Astrocyte of the cerebellum (primary cell): Measurements from ENCODE around the gene KRTDAP.

Experiments
- DNase-seq: peaks from one replicate; pipeline ENCODE4 v3.0.0-alpha.2; 2011; ENCODE audit warnings: low read depth
- H3K4me3 ChIP-seq: 2 replicates; pipeline ENCODE4 v1.5.1; 2011; ENCODE audit warnings: mild to moderate bottlenecking, low read depth, low read length, moderate library complexity
- in situ Hi-C: cut with HindIII; loops from 2 replicates; pipeline ENCODE4 v1.10.0; 2017; ENCODE audit warnings: low sequenced_read_pairs
- TF ChIP-seq, protein P1 (sequence below): IDR thresholded peaks from 2 replicates; pipeline ENCODE4 v1.5.1; 2012; ENCODE audit warnings: low read length, low read depth, moderate library complexity, mild to moderate bottlenecking; ENCODE audit errors: missing control alignments

Gene KRTDAP

DNA sequence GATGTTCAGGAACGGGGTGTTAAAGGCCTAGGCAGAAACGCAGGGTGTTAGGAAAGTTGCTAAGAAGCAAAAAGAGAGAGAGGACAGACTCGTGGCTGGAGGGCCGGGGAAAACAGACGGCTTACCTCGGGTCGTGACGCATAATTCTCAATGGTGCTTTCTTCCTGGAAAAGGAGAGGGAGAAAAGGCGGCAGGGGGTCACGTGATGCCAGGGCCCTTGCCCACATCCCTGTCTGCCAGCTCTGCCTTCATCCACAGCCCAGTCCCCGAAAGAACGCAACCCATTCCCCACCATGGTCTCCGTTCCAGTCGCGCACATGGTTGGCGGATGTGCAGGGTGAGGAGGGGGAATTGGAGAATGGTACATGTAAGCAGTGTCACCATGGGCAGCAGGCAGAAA, 1.6 kb downstream of the KRTDAP start:
- in situ Hi-C loops = loop anchor here (5.0 kb wide), 1 partner anchor 56 kb away; no protein-coding TSS in a partner anchor
- H3K4me3 ChIP-seq = no peak overlapping the region
- DNase-seq = no peak
- TF ChIP-seq, protein P1, sequence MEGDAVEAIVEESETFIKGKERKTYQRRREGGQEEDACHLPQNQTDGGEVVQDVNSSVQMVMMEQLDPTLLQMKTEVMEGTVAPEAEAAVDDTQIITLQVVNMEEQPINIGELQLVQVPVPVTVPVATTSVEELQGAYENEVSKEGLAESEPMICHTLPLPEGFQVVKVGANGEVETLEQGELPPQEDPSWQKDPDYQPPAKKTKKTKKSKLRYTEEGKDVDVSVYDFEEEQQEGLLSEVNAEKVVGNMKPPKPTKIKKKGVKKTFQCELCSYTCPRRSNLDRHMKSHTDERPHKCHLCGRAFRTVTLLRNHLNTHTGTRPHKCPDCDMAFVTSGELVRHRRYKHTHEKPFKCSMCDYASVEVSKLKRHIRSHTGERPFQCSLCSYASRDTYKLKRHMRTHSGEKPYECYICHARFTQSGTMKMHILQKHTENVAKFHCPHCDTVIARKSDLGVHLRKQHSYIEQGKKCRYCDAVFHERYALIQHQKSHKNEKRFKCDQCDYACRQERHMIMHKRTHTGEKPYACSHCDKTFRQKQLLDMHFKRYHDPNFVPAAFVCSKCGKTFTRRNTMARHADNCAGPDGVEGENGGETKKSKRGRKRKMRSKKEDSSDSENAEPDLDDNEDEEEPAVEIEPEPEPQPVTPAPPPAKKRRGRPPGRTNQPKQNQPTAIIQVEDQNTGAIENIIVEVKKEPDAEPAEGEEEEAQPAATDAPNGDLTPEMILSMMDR = no peak

DNA sequence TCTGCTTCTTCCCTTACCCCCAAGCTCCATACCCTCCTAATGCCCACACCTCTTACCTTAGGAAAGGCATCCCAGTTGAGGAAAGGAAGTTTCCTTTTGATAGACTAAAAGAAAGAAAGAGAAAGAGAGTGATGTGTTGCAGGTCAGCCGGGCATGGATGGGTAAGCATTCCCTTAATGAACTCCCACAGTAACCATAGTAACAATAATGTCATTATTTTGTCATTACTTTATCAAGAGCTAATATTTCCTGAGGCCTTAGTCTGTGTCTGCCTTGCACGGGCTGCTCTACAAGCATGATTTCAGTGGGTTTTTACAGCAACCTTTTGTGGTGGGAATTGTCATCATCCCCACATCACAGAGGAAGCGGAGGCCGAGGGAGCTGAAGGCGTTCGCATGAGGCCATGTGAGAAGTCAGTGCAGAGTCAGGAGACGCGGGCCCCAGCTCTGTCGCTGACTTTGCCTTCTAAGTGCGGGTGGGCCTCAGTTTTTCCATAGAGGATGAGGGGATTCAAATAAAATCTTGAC, 2.5 kb downstream of the KRTDAP start:
- no peak overlapping the region for H3K4me3 ChIP-seq
- DNase-seq = no peak
- in situ Hi-C loops = loop anchor here (5.0 kb wide), 1 partner anchor 55 kb away; no protein-coding TSS in a partner anchor
- TF ChIP-seq, protein P1 = no peak

DNA sequence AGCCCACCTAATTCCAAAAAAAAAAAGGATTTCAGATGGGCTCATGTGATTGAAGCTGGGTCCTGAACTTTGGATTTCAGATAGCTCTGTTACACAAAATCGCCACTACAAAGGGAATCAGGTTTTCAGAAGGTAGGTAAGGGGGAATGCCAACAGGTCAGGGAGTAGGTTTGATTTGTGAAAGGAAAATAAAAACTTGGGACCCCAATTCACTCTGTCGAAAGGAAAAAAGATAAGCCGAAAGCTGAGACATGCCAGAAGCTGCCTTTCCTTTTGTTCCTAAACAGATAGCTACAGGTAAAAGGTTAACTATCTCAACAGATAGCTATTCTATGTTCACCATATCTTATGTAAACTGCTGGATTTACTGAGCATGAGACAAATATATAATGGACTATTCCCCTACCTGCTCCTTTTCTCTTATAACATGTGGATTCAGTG, 4.0 kb downstream of the KRTDAP start:
- in situ Hi-C loops = loop anchor here (5.0 kb wide), 1 partner anchor 54 kb away; no protein-coding TSS in a partner anchor
- H3K4me3 ChIP-seq = no peak overlapping the region
- TF ChIP-seq, protein P1 = no peak
- no peak for DNase-seq

DNA sequence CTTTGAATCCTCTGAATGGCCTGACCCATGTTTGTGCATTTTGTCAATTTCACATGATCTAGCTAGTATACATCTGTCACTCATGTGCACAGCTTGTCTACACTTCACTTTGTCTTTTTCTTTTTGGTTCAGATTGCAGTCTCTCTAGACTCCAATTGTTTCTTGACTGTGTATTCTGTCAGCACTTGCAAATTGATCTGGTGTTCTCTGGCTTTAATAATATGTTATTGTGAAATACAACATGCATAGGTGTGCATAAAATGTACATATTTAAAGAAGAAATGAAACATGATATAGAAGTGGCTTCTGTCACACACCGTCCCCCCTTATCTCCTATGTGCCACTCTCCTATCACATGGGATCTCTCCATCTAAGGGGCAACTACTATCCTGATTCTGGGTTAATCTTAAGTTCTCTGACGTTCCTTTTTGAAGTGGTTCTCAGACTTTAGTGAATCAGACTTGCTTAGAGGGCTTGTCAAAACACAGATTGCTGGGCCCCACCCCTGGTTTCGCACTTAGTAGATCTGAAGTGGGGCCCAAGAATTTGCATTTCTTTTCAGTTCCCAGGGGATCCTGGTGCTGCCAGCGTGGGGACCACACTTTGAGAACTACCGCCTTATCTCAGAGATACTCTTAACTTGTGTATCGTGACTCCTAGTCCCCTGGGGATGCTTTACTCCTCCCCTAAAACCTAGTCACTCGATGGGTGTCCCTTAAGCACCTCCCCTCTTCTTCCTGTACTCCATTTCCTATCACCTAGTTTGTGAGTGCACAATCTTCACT, 5.8 kb downstream of the KRTDAP start:
- in situ Hi-C loops = loop anchor here (5.0 kb wide), 1 partner anchor 52 kb away; no protein-coding TSS in a partner anchor
- no peak overlapping the region for H3K4me3 ChIP-seq
- TF ChIP-seq, protein P1 = no peak
- DNase-seq = no peak

DNA sequence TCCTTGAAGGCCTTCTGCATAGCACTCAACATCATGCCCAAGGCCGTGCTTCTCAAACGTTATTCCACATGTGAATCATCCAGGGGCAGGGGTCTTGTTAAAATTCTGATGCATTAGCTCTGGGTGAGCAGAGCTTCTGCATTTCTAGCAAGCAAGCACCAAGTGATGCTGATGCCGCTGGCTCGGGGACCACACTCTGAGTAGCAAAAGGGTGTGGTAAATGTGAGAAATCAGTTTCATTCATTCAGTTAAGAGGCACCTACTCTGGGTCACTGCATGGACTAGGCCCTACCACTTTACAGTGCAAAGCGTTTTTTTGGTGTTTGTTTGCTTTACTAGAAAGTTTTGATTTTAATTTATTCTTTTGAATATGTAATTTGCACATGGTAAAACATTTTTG, 7.2 kb downstream of the KRTDAP start:
- in situ Hi-C loops = no loop called here
- TF ChIP-seq, protein P1 = no peak
- DNase-seq = no peak
- H3K4me3 ChIP-seq = no peak overlapping the region

DNA sequence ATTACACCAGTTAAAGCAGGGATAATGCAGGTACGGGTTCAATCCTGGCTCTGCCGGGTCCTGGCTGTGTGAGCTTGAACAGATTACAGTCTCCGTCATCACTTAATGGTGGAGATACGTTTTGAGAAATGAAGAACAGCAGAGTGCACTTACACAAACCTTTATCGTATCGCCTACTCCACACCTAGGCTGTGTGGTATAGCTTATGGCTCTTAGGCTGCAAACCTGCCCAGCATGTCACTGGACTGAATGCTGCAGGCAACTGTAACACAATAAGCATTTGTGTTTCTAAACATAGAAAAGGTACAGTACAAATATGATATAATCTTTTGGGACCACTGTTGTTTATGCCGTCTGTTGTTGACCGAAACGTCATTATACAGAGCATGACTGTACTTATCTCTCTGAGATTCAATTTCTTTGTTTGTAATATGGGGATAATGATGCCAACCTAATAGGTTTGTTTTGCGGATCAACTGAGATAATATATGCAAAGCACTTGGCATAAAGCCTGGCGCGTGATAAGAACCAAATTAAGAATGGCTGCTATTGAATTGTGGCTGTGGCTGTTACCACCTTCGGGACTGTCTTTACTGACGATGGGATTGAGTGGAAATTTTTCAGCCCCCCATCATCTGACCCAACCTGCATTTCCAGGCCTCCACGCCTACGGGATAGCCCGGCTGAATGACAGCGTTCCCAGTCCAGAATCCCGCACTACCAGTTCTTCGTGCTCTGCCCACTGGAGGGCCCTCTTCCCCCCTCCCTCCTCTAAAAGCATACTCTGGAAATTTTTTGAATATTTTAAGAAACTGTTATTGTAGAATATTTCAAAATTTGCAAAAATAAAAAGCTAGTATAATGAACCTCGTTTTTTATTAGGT, 11.2 kb downstream of the KRTDAP start:
- in situ Hi-C loops = no loop called here
- TF ChIP-seq, protein P1 = no peak
- no peak for DNase-seq
- H3K4me3 ChIP-seq = no peak overlapping the region
